Tibial artery (tissue), 4 donors: ENCODE measurements around the gene PPIB.

Experiments
- DNase-seq, 2 donors: peaks; one replicate each; pipeline ENCODE4 v3.0.0-alpha.2; 2019
- H3K27ac ChIP-seq, 2 donors: fragments of 200-600 bp; sonication (generic) in 1 of 2; 1 replicate in 1 of 2; 2 replicates in 1 of 2; pipeline ENCODE4 v1.5.1; 2018 to 2019; ENCODE audit warnings: mild to moderate bottlenecking in 1 of 2
- H3K27me3 ChIP-seq, 2 donors: fragments of 200-600 bp; sonication (generic) in 1 of 2; one replicate each; pipeline versions ENCODE4 v1.5.1 to v1.6.0; 2016 to 2019
- H3K36me3 ChIP-seq, 3 donors: fragments of 200-600 bp; sonication (generic) in 2 of 3; one replicate each; pipeline ENCODE4 v1.5.1; 2016 to 2019; ENCODE audit warnings: mild to moderate bottlenecking in 2 of 3
- H3K4me1 ChIP-seq, 4 donors: fragments of 200-600 bp; sonication (generic) in 2 of 4; 1 replicate in 3 of 4; 2 replicates in 1 of 4; pipeline ENCODE4 v1.5.1; 2016 to 2019
- H3K4me3 ChIP-seq, 2 donors: fragments of 200-600 bp; sonication (generic) in 1 of 2; 1 replicate in 1 of 2; 2 replicates in 1 of 2; pipeline ENCODE4 v1.5.1; 2018 to 2019; ENCODE audit warnings: mild to moderate bottlenecking in 2 of 2
- H3K9me3 ChIP-seq, 3 donors: fragments of 200-600 bp; sonication (generic) in 1 of 3; one replicate each; pipeline ENCODE4 v1.5.1; 2016 to 2019
- CTCF ChIP-seq, 2 experiments: fragments of 200-600 bp in 1 of 2; fragments of 450-650 bp in 1 of 2; IDR thresholded peaks; one replicate each; pipeline ENCODE4 v1.5.1; 2017 to 2019; ENCODE audit warnings: antibody characterized with exemption in 2 of 2, mild to moderate bottlenecking in 1 of 2, moderate library complexity in 1 of 2
- intact Hi-C: fragments of 100-400 bp; cut with DNase I; formaldehyde crosslinking; loops from one replicate; pipeline ENCODE4 v1.15.0; 2023; ENCODE audit warnings: low total_unique reads

The PPIB gene

GRCh38 chr15:64182859-64183370 is 20.1 kb upstream of the PPIB start:
- Histone ChIP-seq H3K9me3 (no peaks in the 10 kb centered on the region), H3K27me3 (no peaks in the 10 kb centered on the region), H3K36me3 (peaks cover 15 to 54% (median 39%) of the 10 kb centered on the region in 3 donors), H3K27ac (no peak overlapping the region), H3K4me1 (no peaks in the 10 kb centered on the region), H3K4me3 (no peak overlapping the region)
- no peak for DNase-seq
- no peak for TF ChIP-seq CTCF (IDR thresholded peaks at IDR 0.05)
- intact Hi-C loops = no loop called here

DNA sequence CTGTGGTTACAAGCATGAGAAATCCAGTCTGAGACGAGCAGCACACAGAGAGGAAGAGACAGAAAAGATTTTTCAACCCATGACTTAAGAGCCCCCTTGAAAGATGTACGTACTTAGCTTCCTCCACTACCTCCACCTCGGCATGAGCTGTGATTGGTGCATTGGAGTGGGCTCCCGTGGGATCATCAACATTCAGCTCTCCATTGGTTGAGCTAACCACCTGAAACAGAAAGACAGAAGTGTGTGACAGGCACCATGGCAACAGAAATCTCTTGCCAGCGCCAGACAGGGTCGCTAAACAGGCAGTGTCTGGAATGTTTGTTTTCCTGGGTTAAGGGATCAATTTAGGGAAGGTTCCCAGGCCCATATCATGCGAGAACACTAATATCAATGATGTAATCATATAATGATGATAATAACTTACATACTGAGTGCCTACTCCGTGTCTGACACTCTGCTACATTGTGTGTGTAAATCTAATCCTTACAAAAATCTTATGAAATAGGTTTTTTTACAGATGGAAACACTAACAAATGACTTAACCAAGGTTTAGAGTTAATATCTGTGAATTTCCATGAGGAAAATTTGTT is 17.5 kb upstream of the PPIB start:
- intact Hi-C loops = no loop called here
- H3K27ac ChIP-seq = no peak overlapping the region

GRCh38 chr15:64166102-64166890 is 3.5 kb upstream of the PPIB start:
- intact Hi-C loops = loop anchor here (10.0 kb wide), 1 partner anchor 519 kb away; no protein-coding TSS in a partner anchor

More for the DNA sequence above, 17.5 kb upstream of the PPIB start:
- peaks cover 3 to 48% (median 44%) of the 10 kb centered on the region in 3 donors for H3K36me3 ChIP-seq
- no peak for DNase-seq
- no peaks in the 10 kb centered on the region for H3K9me3 ChIP-seq
- no peaks in the 10 kb centered on the region for H3K27me3 ChIP-seq
- no peak overlapping the region for H3K4me3 ChIP-seq
- TF ChIP-seq CTCF (IDR thresholded peaks at IDR 0.05) = no peak
- no peaks in the 10 kb centered on the region for H3K4me1 ChIP-seq

GRCh38 chr15:64164436-64164835 is 1.6 kb upstream of the PPIB start:
- peak overlapping the region in 1 of 2 donors; percentile 78 for H3K27ac ChIP-seq
- intact Hi-C loops = loop anchor here (5.0 to 10.0 kb wide), 4 partner anchors 72 to 1448 kb away; partner anchors contain the start of genes CIAO2A, INTS14 and PCLAF
- no peaks in the 10 kb centered on the region for H3K9me3 ChIP-seq
- H3K36me3 ChIP-seq = peaks cover 15 to 22% (median 19%) of the 10 kb centered on the region in 3 donors
- H3K4me3 ChIP-seq = no peak overlapping the region
- H3K27me3 ChIP-seq = no peaks in the 10 kb centered on the region
- H3K4me1 ChIP-seq = peaks cover 0 to 39% (median 33%) of the 10 kb centered on the region in 4 donors
- peak in 1 of 2 donors; percentile 29 for DNase-seq
- TF ChIP-seq CTCF (IDR thresholded peaks at IDR 0.05) = no peak

More at GRCh38 chr15:64166102-64166890, 3.5 kb upstream of the PPIB start:
- H3K4me1 ChIP-seq = peaks cover 0 to 22% (median 15%) of the 10 kb centered on the region in 4 donors
- peaks cover under 1 to 17% (median 2%) of the 10 kb centered on the region in 3 donors for H3K36me3 ChIP-seq
- H3K27me3 ChIP-seq = no peaks in the 10 kb centered on the region
- no peaks in the 10 kb centered on the region for H3K9me3 ChIP-seq
- H3K27ac ChIP-seq = no peak overlapping the region
- DNase-seq = no peak
- no peak for TF ChIP-seq CTCF (IDR thresholded peaks at IDR 0.05)
- no peak overlapping the region for H3K4me3 ChIP-seq

GRCh38 chr15:64163659-64164362 is 989 bp upstream of the PPIB start:
- Histone ChIP-seq H3K4me1 (peaks cover 0 to 39% (median 37%) of the 10 kb centered on the region in 4 donors), H3K4me3 (peak overlapping the region; percentile 74 to 84), H3K36me3 (peaks cover 21 to 28% (median 26%) of the 10 kb centered on the region in 3 donors), H3K27ac (peak overlapping the region; percentile 78 to 85), H3K27me3 (no peaks in the 10 kb centered on the region), H3K9me3 (no peaks in the 10 kb centered on the region)
- intact Hi-C loops = loop anchor here (5.0 to 10.0 kb wide), 4 partner anchors 72 to 1448 kb away; partner anchors contain the start of genes CIAO2A, INTS14 and PCLAF
- peak in 1 of 2 donors; percentile 52 for DNase-seq
- TF ChIP-seq CTCF (IDR thresholded peaks at IDR 0.05) = no peak
